Gastrocnemius medialis (tissue), 4 donors: ENCODE data around the gene UBN2.

Experiments
- CTCF ChIP-seq, 5 experiments: fragments of 450-650 bp in 3 of 5; fragments of 200-600 bp in 2 of 5; sonication (generic) in 2 of 5; IDR thresholded peaks in 4 of 5; conservative IDR thresholded peaks in 1 of 5; 1 replicate in 4 of 5; 2 replicates in 1 of 5; pipeline ENCODE4 v1.5.1; 2016 to 2019; ENCODE audit warnings: antibody characterized with exemption in 5 of 5, mild to moderate bottlenecking in 3 of 5, moderate library complexity in 3 of 5
- POLR2A ChIP-seq, 2 donors: fragments of 450-650 bp; IDR thresholded peaks; one replicate each; pipeline ENCODE4 v1.6.1; 2017; ENCODE audit warnings: antibody characterized with exemption in 2 of 2, mild to moderate bottlenecking in 2 of 2, moderate library complexity in 2 of 2

GRCh38 chr7:139293534-139293933 lies 62.5 kb downstream of the UBN2 start:
- TF ChIP-seq CTCF (IDR thresholded peaks at IDR 0.05 in 4 of 5, conservative IDR thresholded peaks at IDR 0.05 in 1 of 5) (no peak), POLR2A (IDR thresholded peaks at IDR 0.05) (no peak)
